Measurements from ENCODE around the gene MYBPHL.

MYBPHL gene

DNA sequence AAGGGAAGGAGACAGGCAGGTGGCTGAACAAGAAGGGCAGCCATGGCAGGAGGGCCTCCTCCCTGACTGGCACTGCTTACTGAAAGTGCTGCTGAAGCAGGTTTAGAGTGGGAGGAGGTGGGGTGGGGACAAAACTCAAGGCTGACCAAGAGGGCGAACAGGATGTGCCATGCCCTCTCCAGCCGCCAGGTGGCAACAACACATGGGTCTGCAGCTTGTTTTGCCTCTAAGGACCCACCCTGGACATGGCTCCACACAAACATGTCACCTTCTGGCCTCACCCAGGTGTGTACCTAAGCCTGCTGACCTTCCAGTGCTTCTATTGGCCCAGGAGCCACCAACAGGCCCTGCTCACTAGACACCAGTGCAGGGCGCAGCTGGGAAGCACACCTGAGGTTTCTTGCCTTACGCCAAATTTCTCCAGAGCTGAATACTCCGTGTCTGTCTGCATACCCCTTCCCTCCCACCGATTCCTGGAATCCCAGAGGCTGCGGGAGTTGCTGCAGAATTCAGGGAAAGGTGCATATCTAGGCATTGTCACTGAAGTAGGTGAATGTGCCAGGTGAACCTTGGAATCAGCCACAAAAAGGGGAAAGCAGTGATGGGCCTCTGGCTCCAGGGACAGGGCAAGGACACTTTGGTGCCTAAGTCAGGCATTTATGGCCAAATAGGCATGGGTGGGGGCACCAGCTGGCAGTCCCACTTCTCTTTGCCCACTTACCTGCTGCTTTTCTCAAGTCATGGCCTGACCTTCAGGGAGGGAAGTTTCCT lies 29.2 kb downstream of the MYBPHL start:
- peak; percentile 41 for DNase-seq

DNA sequence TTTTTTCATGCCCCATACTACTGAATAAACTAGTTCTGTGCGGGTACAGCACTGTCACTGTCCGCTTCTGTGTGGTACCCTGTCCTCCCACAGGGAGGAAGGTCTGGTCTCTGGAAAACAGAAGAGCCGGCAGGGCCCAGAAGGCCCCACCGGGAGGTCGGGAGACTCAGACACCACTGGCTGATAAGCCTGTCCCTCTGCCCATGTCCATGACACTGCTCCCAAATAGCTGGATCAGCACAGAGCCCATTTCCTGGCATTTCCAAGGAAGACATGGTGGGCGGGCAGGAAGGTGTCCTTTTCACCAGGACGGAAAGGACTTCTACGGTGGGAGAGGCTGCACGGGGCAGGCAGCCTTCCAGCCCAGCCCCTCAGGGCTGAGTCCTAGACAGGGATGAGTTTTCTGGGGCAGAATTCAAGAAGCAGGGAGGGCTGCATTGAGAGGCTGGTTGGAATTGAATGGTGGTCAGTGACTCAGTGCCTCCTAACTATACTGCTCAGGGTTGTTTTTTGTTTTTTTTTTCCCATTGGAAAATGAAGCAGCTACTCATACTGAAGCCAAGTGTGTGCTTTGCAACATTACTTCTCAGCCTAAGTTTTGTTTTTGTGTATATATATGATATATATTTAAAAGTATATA lies 31.0 kb downstream of the MYBPHL start:
- DNase-seq: no peak

DNA sequence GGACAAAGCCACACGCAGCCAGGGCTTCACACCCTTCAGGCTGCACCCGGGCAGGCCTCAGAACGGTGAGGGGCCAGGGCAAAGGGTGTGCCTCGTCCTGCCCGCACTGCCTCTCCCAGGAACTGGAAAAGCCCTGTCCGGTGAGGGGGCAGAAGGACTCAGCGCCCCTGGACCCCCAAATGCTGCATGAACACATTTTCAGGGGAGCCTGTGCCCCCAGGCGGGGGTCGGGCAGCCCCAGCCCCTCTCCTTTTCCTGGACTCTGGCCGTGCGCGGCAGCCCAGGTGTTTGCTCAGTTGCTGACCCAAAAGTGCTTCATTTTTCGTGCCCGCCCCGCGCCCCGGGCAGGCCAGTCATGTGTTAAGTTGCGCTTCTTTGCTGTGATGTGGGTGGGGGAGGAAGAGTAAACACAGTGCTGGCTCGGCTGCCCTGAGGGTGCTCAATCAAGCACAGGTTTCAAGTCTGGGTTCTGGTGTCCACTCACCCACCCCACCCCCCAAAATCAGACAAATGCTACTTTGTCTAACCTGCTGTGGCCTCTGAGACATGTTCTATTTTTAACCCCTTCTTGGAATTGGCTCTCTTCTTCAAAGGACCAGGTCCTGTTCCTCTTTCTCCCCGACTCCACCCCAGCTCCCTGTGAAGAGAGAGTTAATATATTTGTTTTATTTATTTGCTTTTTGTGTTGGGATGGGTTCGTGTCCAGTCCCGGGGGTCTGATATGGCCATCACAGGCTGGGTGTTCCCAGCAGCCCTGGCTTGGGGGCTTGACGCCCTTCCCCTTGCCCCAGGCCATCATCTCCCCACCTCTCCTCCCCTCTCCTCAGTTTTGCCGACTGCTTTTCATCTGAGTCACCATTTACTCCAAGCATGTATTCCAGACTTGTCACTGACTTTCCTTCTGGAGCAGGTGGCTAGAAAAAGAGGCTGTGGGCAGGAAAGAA lies 32.0 kb downstream of the MYBPHL start:
- no peak for DNase-seq

DNA sequence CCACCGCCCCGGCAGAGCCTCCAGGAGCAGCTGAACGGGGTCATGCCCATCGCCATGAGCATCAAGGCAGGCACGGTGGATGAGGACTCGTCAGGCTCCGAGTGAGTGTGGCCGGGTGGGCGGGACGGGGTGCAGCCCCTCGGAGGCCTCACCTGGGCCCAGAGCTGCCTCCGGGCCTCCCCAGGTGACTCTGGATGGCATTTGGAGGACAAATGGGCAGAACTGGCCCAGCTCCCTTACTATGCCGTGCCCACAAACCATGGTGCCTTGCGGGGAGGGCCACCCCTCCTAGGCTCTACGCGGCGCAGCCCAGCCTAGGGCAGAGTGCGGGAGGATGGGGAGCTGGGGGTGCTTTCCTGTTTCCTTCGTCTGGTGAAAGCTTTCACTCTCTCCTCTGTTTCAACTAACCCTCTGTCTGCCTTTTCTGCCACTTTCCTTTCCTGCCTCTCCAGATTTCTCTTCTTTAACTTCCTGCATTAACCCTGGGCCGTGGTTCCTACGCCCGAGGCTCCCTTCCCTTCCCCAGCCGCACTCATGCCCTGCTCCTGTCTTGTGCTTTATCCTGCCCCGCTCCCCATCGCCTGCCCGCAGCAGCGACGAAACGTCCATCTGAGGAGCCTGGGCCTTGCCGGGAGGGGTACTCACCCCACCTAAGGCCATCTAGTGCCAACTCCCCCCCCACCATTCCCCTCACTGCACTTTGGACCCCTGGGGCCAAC lies 33.1 kb downstream of the MYBPHL start:
- DNase-seq: no peak

DNA sequence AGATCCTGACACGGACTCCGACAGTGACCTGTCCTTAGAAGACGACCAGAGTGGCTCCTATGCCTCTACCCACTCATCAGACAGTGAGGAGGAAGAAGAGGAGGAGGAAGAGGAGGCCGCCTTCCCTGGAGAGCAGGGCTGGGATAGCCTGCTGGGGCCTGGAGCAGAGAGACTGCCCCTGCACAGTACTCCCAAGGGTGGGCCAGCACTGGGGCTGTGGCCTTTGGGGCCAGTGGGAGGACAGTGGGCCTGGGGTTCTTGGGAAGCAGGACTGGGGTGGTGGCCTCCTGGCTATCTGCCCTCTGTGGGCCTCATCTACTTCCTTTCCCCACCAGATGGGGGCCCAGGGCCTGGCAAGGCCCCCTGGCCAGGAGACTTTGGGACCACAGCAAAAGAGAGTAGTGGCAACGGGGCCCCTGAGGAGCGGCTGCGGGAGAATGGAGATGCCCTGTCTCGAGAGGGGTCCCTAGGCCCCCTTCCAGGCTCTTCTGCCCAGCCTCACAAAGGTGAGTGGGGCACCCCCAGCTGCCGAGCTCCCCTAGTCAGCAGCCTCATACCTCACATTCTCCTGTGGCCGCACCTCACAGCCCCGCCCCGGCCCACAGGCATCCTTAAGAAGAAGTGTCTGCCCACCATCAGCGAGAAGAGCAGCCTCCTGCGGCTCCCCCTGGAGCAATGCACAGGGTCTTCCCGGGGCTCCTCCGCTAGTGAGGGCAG lies 33.8 kb downstream of the MYBPHL start:
- DNase-seq: no peak

DNA sequence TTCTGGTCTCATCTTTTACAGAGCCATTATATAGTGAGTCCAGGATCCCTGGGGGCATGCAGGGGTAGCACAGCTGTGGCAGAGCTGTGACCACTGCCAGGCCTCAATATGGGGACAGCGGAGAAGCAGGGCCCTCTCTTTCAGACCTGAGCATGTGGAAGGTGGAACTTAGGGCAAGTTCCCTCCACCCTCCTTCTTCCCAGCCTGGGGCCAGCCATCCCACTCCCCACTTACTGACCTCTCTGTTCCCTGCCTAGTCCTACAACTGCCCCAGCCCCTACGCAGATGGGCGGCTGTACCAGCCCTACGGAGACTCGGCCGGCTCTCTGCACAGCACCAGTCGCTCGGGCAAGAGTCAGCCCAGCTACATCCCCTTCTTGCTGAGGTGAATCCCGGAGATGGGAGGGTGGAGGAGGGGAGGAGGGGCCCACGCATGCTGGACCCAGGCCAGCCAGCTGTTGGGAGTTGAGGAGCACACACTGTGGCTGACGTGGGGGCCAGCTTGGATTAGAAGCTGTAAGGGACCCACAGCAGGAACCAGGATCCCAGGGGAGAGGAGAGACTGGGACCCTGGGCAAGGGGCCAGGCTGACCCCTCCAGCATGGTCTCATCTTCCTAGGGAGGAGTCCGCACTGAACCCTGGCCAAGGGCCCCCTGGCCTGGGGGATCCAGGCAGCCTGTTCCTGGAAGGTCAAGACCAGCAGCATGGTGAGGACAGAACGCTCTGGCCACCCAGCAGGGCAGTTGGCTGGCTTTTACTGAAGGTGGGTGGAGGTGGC lies 34.6 kb downstream of the MYBPHL start:
- no peak for DNase-seq

DNA sequence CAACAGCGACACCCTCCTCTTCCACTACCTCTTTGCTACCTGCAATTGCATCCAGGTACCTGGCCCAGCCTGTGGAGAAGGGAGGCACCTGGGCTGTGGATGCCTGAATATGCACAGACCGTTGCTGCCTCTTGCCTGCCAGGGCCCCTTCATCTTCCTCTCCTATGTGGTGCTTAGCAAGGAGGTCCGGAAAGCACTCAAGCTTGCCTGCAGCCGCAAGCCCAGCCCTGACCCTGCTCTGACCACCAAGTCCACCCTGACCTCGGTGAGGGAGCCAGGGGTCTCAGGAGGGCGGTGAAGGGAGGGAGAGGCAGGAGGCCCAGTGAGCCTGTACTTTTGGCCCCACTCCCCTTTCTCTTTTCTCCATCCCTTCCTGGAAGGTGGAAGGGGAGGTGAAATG lies 35.4 kb downstream of the MYBPHL start:
- no peak for DNase-seq

DNA sequence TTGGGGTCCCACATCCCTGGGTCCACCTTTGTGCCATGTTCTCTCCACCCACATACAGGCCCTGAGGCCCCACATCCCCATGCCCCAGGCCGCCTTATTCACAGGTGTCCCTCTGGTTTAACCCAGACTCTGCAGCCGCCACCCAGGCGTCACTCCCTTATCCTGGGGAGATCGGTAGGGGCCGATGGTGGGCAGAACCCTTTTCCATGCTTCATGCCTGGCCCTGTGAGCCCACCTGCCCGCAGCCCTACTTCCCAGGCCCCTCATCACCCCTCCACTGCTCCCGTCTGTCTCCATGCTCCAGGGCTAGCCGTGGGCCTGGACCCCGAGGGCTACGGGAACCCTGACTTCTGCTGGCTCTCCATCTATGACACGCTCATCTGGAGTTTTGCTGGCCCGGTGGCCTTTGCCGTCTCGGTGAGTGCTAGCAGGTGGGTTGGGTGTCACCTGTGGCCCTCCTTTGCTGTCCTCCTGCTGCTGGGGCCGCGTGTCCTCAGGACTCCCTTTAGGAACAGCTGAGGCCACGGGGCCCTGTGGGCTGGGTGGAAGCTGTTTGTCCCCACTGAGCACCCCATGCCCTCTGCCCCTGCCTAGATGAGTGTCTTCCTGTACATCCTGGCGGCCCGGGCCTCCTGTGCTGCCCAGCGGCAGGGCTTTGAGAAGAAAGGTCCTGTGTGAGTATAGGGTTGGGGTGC lies 36.0 kb downstream of the MYBPHL start:
- DNase-seq: no peak

DNA sequence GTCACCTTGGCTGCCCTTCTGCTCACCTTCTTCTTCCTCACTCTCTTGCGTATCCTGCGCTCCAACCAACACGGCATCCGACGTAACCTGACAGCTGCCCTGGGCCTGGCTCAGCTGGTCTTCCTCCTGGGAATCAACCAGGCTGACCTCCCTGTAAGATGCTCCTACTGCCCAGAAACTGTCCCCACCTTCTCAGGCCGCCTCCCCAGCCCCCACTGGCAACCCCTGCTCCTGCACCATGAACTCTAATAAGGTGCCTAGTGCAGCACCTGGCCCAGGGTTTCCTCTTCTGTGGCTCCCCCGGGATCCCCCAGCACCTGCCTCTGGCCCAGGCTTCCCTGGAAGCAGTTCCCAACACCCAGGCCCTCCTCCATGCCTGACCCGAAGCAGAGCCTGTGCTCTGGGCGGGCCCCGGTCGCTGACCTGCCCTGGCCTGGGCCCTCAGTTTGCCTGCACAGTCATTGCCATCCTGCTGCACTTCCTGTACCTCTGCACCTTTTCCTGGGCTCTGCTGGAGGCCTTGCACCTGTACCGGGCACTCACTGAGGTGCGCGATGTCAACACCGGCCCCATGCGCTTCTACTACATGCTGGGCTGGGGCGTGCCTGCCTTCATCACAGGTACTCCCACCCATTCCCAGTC lies 36.7 kb downstream of the MYBPHL start:
- DNase-seq: no peak

DNA sequence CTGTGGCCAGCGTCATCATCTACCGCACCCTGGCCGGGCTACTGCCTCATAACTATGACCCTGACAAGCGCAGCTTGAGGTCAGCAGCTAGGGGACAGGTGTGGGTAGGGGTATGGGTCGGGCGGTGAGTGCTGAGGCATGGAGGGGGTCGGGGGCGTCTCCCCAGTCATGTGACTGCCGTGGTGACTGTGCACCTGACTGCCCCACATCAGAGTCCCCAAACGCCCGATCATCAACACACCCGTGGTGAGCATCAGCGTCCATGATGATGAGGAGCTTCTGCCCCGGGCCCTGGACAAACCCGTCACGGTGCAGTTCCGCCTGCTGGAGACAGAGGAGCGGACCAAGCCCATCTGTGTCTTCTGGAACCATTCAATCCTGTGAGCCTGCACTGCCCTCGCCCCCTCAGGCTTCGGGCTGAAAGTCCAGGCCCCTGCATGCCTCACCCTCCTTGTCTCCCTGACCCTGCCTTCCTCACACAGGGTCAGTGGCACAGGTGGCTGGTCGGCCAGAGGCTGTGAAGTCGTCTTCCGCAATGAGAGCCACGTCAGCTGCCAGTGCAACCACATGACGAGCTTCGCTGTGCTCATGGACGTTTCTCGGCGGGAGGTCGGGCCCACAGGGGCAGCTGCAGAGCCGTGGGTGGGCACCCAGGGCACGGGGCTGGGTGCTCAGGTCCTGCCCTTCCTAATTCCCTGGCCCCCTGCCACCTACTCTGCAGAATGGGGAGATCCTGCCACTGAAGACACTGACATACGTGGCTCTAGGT lies 37.4 kb downstream of the MYBPHL start:
- no peak for DNase-seq

DNA sequence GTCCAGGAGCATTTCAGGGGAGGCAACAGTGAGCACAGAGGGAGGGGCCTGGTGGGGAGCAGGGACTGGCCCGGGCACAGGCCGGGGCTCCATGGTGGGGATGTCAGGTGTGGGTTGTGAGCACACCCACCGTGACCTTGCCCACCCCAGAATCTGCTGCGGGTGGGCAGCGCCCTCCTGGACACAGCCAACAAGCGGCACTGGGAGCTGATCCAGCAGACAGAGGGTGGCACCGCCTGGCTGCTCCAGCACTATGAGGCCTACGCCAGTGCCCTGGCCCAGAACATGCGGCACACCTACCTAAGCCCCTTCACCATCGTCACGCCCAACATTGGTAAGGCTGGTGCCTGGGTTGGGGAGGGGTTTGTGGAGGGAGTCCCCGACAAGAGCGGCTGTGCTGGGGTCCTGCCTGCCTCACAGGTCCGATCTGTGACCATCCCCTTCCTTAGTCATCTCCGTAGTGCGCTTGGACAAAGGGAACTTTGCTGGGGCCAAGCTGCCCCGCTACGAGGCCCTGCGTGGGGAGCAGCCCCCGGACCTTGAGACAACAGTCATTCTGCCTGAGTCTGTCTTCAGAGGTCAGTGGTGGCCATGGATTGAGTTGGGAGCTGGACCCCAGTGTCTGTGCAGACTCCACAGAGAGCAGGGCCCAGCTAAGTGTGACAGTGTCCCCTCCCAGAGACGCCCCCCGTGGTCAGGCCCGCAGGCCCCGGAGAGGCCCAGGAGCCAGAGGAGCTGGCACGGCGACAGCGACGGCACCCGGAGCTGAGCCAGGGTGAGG lies 38.2 kb downstream of the MYBPHL start:
- no peak for DNase-seq

DNA sequence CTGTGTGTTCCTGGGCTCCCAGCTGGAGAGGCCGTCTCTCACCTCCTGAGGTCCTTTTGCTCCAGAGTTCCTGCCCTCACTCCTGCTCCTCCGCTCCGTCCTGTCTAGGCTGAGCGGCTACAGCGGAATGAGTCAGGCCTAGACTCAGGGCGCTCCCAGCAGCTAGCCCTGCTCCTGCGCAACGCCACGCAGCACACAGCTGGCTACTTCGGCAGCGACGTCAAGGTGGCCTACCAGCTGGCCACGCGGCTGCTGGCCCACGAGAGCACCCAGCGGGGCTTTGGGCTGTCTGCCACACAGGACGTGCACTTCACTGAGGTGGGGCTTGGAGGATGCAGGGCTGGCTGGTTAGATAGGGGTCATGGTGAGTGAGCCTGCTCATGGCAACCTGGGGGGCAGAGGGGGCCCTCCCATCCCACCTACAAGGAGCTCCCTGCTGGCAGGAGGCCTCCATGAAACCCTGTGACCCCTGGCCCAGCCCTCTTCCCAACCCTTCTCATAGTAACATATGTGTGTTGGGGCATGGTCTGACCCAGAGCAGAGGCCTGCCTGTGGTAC lies 39.0 kb downstream of the MYBPHL start:
- no peak for DNase-seq

DNA sequence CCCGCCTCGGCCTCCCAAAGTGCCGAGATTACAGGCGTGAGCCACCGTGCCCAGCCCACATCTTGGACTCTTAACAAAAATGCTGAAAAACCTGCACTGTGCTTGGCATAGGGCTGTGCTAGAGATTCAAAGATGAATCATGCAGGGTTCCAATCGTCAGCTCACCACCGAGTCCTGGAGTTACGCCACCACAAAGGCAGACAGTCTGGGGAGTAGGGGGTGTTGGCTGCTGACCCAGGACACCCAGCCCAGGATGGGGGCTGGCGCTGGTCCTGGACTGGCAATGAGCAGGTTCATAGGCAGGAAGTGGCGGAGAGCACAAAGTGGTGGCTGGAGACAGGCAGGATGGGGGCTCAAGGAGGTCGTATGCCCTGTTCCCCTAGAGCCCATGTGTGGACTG lies 39.8 kb downstream of the MYBPHL start:
- no peak for DNase-seq

DNA sequence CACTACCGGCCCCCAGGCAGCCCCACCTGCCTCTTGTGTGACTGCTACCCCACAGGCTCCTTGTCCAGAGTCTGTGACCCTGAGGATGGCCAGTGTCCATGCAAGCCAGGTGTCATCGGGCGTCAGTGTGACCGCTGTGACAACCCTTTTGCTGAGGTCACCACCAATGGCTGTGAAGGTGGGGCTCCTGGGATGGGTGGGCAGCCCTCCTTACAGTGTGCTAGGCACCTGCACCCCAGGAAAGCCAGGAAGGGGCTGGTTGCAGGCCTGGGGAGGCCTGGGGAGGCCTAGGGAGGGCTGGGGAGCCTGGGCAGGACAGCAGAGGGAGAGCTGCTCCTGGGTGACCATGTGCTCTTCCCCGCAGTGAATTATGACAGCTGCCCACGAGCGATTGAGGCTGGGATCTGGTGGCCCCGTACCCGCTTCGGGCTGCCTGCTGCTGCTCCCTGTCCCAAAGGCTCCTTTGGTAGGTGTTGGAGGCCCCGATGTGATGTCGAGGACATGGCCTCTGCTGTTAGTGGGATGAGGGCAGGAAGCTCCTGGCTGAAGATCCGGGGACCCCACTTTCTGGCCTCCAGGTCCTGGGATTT lies 41.0 kb downstream of the MYBPHL start:
- DNase-seq: no peak

DNA sequence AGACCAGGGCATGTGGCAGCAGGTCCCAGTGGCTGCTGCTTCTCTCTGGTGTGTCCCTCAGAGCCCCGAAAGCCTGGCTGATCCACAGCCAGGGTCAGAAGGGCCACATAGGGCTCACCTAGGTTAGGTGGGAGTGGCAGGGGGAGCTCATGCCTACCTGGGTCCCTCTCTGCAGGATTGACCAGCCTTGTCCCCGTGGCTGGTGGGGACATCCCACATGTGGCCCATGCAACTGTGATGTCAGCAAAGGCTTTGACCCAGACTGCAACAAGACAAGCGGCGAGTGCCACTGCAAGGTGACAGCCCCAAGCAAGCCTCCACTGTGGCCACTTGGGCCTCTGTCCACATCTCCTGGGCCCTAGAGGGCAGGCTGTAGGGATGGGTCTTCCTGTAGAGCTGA lies 41.8 kb downstream of the MYBPHL start:
- no peak for DNase-seq

DNA sequence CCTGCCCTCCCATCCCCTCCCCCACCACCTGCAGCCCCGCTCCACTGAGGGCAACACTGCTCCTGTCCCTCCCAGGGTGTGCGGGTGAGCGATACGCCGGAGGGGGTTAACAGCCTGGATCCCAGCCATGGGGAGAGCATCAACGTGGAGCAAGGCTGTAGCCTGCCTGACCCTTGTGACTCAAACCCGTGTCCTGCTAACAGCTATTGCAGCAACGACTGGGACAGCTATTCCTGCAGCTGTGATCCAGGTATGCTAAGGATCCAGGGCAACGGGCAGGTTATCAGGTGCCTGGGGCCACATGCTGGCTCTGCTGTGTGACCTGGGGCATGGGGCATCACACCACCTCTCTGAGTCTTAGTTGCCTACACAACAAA lies 42.4 kb downstream of the MYBPHL start:
- DNase-seq: no peak

DNA sequence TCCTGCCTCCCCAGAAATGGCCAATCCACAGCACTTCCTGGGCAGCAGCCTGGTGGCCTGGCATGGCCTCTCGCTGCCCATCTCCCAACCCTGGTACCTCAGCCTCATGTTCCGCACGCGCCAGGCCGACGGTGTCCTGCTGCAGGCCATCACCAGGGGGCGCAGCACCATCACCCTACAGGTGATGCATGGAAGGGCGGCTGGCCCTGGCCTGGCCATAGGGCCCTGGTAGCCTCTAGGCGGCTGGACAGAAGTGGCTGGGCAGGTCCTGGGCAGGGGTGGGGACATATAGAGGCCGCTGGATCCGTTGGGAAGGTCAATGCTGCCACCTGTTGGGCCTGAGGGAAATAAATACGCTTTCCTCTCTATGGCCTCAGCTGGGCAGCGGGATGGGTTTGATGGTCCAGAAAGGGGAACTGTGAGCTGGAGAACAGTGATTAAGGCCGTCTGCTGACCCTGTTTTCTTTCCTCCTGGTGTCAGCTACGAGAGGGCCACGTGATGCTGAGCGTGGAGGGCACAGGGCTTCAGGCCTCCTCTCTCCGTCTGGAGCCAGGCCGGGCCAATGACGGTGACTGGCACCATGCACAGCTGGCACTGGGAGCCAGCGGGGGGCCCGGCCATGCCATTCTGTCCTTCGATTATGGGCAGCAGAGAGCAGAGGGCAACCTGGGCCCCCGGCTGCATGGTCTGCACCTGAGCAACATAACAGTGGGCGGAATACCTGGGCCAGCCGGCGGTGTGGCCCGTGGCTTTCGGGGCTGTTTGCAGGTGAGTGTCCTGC lies 43.0 kb downstream of the MYBPHL start:
- peak; percentile 58 for DNase-seq

Data from activated effector memory CD4-positive, alpha-beta T cell treated with Interleukin-2 at 50 U/mL for 16 hours (primary cell).